GM12865 (cell line): ENCODE measurements around the gene SLC12A8.
A peak's percentile ranks its signal among the peaks of the same experiment; 100 is the strongest.

Experiments used
- DNase-seq: peaks from one replicate; pipeline ENCODE4 v3.0.0; 2010; ENCODE audit warnings: low read depth
- H3K4me3 ChIP-seq: 2 replicates; pipeline ENCODE4 v1.5.1; 2011; ENCODE audit warnings: mild to moderate bottlenecking, low read depth, low read length, control low read depth
- TF ChIP-seq, protein P1 (sequence below): IDR thresholded peaks from 2 replicates; pipeline ENCODE4 v1.5.1; 2011; ENCODE audit warnings: low read length, control low read depth, low read depth, inconsistent platforms; ENCODE audit not compliant: insufficient read depth; ENCODE audit errors: missing control alignments

SLC12A8 gene

DNA sequence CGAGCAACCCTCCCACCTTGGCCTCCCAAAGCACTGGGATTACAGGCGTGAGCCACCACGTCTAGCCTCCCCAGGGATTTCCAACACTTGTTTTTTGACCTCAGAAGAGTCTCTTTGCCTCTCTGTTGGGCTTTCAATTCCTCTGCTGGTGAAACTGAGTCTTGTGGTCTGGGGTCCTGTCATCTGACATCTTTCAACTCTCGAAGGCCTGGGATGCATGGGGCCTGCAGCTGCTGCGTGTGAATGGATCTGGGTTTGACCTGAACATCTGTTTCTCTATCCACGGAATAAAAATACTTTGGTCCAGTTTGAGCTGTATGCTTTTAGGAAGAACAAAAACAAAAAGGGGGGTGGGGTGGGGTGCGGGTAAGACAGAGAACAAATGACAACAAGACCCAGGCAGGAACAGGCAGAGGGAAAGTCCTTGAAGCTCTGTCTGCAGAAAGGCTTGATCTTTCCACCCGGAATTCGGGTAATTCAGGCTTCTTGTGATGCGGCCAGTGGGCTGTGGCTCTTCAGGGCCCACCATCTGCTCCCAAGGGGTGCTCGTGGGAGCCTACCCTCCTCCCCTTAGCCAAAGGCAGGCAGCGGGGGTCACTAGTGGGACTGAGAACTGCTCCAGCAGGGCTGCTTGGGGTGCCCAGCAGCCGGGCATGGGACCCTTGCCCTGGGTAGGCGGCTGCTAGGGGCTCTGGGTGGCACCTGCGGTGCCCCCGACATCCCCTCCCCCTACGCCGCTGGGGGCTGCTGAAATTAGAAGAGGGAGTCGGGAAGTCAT is 71.5 kb downstream of the SLC12A8 start:
- H3K4me3 ChIP-seq, result peak overlapping the region; percentile 71
- DNase-seq, result peak; percentile 92
- TF ChIP-seq, protein P1, sequence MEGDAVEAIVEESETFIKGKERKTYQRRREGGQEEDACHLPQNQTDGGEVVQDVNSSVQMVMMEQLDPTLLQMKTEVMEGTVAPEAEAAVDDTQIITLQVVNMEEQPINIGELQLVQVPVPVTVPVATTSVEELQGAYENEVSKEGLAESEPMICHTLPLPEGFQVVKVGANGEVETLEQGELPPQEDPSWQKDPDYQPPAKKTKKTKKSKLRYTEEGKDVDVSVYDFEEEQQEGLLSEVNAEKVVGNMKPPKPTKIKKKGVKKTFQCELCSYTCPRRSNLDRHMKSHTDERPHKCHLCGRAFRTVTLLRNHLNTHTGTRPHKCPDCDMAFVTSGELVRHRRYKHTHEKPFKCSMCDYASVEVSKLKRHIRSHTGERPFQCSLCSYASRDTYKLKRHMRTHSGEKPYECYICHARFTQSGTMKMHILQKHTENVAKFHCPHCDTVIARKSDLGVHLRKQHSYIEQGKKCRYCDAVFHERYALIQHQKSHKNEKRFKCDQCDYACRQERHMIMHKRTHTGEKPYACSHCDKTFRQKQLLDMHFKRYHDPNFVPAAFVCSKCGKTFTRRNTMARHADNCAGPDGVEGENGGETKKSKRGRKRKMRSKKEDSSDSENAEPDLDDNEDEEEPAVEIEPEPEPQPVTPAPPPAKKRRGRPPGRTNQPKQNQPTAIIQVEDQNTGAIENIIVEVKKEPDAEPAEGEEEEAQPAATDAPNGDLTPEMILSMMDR, result no peak

DNA sequence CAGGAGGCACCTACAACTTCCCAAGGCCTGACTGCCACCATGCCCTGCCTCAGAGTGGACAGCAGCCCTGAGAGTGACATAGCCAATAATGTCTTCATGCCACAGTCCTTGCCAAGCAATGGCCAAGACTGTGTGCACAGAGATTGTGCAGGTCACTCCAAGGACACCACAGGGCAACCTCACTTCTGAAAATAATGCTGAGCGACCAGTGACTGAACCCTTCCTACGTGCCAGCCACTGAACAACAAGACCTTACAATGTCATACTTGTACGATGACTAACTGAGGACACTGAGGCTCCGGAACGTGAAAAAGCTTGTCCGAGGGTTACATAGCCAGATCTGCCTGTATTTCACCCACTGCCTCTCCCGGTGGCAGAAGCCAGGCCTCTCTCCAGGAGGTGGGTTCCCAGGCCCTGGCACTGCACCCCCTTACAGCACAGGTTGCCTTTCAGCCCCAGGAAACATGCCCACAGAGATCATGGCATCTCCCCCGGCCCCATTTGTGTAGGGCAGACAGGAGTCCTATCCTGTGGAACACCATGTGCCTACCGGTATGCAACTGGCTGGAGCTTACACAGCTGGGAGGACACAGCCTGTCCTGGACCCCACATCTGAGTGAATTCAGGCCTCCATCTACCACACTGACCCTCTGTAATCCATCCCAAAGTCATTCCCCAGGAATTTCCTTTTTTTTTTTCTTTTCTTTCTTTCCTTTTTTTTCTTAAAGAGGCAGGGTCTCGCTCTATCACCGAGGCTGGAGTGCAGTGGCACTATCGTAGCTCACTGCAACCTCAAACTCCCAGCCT is 72.3 kb downstream of the SLC12A8 start:
- DNase-seq, result no peak
- TF ChIP-seq, protein P1, result no peak
- no peak overlapping the region for H3K4me3 ChIP-seq

DNA sequence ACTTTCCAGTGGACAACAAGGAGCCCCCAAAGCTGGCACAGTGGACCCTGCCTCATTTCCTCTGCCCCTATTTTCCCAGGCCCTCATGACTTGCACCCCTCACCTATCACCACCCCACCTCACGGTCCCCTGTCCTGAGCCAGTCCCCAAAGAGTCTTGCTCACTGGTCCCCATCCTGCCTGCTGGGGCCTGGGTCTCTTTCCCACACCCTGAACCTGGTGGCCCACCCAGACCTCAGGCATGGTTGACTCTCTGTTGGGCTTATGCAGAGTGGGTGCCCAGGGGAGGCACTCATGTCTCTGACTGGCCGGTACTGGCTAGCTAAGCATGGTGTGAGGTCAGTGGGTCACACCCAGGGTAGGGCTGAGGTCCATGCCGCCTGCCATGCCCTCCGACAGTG is 73.2 kb downstream of the SLC12A8 start:
- DNase-seq, result no peak

DNA sequence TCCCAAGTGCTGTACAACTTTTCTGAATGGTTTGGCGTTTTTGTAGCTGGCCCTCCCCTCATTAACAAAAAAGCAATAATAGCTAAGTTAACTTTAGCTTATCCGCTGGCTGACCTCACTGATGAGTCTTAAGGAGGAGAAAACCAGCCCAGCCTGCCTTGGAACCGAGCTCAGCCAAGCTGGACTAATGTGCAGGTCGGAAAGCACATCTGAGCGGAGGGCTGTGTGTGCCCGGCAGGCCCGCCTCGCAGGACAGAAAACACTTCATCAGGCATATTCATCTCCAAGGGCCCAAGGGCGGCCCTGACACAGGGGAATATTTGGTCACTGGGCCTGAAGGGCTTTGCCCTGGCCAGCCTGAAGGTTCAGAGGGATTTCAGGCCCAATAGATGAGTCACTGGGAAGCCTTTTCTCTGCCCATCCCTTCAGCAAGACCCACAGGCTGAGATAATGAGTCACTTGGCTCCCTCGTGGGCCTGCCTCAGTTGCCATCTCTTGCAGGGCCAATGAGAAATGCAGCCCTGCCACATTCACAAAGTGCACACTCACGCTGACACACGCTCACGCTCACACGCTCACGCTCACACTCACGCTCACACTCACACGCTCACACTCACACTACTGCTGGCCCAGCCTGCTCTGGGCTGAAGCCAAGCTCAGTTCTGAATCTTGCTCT is 75.1 kb downstream of the SLC12A8 start:
- TF ChIP-seq, protein P1, result no peak
- DNase-seq, result no peak
- no peak overlapping the region for H3K4me3 ChIP-seq

More for the DNA sequence above, 73.2 kb downstream of the SLC12A8 start:
- TF ChIP-seq, protein P1, result no peak
- H3K4me3 ChIP-seq, result no peak overlapping the region

DNA sequence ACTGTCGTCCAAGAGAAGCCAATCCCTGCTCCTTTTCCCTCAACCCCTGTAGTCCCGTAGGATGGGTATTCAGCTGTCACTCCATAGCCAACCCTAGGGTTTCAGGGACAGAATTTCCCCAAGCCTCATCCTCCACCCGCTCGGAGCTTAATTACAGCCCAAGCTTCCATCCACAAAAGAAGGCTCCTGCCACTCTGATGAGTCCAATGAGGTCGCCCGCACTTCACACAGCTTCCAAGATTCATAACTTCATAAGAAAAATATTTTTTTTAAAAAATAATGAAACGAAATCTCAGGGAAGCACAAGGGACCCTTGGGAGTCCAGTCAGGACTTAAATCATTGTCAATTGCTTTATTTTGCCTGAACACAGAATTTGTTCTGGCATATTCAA is 75.6 kb downstream of the SLC12A8 start:
- H3K4me3 ChIP-seq, result no peak overlapping the region
- no peak for DNase-seq
- TF ChIP-seq, protein P1, result no peak

DNA sequence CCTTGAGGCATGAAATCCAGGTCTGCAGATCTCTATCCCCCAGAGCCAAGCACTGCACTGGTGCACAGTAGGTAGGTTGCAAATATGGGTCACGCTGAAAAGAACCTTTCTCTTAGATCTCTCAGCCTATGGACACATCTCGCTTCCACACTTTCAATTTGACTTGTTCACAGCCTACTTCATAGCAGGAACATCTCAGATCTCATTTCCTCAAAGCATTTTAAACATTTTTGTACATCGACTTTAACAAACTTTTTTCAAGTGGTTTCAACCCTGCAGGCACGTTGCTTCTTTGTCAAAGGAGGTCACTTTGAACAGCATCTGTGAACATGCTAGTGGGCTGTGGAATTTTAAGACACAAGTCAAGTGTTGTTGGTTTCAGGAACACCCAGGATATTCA is 76.0 kb downstream of the SLC12A8 start:
- TF ChIP-seq, protein P1, result no peak
- H3K4me3 ChIP-seq, result no peak overlapping the region
- DNase-seq, result peak; percentile 70
